ENCODE results near the gene PPP2R5E.

PPP2R5E gene

DNA sequence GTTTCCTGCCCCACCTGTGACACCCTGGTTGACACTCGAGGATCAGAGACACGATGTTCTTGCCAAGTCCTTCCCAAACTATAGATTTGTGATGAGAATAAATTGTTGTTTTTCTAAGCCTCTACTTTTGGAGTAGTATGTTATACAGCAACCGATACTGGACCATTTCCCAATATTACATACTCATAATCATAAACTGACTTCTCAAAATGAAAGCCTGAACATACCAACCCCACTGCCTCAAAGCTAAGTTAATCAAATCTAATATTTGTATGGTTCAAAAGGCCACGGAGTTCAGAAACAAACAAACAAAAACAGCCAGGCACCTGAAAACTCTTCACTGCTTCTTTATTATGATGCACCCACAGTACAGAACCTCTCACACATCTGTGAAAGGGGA, 172.1 kb downstream of the PPP2R5E start:
- no peak for DNase-seq

DNA sequence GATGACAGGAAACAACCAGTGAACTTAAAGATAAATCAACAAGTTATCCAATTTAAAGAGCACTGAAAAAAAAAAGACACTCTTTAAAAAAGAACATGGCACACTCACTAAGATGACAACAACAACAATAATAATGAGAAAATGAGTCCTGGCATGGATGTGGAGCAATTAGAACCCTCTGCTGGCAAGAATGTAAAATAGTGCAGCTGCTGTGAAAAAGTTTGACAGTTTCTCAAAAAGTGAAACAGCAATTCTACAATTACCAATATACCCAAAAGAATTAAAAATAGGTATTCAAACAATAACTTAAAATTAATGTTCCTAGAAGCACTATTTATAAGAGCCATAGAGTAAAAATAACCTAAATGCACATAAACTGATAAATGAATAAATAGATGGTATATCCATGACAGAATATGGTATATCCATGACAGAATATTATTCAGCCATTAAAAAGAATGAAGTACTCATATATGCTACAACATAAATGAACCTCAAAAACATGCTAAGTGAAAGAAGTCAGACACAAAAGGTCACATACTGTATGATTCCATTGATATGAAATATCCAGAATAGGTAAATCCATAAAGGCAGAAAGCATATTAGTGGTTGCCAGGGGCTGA, 175.3 kb downstream of the PPP2R5E start:
- DNase-seq, result no peak

DNA sequence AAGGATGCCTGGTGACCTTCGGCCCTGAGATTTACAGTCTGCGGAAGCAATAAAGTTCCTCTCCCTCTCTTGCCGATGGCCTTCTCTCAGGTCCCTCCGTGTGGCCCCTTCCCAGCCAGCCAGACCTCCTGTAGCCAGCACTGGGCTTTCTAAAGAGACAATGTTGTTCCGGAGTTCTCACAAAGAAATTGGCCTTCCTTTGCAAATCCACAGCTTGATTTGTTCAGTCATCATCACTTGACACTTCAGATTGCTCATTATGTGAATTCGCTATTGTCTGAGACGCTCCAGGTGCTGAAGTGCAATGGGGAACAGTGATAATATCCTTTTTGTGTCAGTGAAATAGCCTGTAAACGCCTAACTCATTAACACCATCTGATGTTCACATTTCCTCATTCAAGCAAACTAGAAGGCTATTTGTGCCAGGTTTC, 180.8 kb downstream of the PPP2R5E start:
- no peak for DNase-seq

DNA sequence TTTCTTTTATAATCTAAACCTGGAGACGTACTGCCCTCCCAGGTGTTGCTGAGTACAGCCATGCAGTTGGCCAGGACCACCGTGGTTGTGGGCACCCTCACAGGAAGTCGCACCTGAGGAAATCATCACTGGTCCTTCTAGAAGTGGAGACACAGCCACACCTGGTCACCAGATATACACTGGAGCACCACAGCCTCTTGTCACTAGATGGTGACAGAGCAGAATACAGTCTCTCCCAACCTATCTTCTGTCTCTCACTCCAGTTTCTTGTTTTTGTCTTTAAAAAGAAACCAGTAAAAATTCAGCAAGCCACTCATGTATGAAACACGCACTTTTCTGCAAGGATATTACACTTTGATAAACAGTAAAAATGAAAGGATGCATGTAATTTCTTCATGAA, 181.4 kb downstream of the PPP2R5E start:
- DNase-seq, result no peak

DNA sequence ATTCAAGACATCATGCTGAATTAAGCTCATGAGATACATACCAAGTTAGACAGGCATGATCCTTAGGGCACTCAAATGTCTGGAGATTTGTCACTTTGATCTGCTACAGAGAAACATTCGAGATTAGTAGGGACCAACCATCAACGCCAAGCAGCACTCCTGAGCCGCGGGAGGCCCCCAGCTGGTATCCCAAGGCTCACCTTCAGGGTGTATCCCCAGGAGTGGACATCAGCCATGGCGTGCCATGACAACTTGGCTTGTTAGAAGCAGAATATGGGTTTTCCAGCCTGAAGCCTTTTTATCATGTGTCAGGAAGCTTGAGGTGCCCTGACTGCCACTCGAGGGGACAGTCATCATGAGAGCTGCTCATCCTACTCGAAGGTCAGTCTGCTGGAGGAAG, 185.3 kb downstream of the PPP2R5E start:
- DNase-seq, result no peak

DNA sequence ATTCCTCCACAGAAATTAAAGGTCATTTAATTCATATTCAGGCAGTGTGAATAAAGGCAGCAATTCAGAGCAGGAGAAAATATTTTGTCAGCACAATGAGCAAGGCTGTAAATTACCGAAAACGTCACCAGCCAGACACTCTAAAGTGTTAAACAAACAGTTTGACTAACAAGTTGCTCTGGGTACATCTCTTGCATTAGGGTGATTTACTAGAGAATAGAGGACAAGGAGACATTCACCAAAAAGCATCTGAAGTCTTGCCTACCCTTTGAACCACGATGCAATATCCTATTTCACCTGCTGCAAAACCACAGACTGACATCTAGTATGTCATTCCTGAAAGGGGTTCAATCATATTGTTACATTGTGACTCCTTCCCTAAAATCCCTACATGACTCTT, 197.4 kb downstream of the PPP2R5E start:
- DNase-seq, result no peak

DNA sequence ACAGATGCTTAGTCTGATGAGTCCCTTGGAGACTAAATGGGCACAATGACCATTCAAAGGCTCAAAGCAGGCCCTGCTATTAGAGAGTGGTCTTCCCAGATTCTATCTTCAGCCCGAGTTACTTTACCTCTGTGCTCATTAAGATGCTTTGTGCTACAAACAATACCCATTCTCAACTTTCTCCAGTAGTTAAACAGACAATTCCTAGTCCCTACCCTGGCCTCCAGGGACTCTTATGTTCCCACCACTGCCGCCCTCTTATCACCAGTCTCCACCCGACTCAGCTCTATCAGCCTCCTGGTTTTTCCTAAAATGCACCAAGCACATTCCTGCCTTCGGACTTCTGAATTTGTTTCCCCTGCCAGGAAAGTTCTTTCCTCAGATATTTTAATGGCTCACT, 198.8 kb downstream of the PPP2R5E start:
- DNase-seq, result no peak

DNA sequence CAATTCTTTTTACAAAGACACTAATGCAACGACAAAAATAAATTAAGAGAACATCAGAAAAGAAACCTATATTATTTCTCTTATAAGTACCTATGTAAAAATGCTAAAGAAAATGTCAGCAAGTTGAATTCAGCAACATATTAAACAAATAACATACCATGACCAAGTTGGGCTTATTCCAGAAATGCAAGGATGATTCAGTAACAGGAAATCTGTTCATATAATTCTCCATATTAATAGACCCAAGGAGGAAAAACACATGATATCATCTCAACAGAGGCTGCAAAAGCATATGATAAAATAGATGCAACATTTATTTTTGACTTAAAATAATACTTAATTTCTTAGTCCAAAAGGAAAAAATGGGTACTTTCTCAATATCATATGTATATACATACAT, 199.3 kb downstream of the PPP2R5E start:
- DNase-seq, result no peak

DNA sequence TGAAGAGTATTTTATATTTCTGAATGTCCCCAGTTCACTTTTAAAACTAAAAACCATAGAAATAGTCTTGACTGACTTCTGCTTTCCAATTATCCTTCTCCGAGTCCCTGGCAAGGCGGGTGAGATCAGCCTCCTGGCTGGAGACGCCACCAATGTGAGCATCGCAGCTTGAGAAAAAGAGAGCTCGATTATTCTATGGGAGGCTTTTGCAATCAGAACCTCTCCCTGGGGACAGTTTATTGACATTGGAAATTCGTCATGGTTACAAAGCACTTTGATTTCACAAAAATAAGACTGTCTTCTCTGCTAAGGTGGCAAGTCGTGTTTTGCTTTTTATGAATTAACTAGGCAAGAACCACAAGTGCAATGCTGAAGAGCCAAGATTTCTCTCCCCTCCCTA, 200.8 kb downstream of the PPP2R5E start:
- DNase-seq, result no peak

DNA sequence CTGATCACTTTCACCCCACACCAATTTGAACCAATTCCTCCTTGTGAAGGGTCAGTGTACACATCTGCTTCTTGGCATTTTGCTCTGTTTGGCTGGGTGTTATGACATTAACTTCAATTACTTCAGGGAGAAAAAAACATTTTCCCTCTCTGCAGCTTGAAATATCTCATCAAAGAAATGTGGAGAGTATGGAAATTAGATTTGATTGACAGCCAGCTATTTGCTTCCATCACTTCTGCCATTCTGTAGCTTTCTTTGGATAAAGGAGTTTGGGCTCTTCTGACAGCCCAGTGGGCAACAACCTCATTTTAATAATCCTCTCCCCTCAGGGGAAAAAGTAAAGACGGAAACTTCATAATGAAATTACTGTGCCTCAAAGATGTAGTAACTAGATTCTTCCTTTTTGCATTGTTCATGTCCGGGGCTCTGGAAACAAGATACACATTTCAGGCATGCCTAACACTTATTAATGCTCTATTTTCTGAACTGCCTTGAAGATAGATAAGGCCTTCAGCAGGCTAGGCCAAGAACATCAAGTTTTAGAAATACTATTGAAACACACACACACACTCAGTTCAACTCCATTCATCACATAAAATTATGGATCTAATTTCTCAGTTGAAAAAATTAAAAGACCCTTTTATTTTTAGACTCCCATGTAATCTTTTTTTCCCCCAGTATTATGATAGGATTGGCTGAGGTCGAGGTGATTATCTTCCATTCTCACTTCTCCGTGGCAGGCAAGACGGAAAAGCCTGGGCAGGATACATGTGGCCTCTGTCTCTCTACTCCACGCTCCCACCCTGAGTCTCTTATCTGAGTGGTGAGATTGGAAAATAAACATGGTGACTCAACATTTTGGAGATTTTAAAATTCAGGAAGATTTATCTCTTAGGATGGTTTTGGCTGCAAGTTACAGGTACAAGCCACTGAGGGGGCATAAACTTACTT, 214.1 kb downstream of the PPP2R5E start:
- no peak for DNase-seq

DNA sequence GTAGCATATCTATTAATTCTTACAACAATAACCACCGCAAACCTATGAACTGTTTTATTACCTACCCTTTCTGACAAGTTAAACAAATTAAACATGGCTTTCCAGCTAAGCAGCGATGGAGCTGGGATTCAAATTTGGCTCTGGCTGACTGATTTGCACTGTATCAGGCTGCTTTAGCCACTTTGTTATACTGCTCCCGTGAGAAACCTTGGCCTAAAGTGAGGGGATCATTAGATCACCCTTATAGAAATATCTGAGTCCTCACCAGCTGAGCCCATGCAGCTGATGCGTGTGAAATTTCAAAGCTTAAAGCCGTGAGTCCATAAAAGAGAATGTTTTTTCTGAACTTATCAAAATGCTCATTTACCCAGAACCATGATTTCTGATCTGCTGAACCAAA, 216.3 kb downstream of the PPP2R5E start:
- DNase-seq, result no peak

DNA sequence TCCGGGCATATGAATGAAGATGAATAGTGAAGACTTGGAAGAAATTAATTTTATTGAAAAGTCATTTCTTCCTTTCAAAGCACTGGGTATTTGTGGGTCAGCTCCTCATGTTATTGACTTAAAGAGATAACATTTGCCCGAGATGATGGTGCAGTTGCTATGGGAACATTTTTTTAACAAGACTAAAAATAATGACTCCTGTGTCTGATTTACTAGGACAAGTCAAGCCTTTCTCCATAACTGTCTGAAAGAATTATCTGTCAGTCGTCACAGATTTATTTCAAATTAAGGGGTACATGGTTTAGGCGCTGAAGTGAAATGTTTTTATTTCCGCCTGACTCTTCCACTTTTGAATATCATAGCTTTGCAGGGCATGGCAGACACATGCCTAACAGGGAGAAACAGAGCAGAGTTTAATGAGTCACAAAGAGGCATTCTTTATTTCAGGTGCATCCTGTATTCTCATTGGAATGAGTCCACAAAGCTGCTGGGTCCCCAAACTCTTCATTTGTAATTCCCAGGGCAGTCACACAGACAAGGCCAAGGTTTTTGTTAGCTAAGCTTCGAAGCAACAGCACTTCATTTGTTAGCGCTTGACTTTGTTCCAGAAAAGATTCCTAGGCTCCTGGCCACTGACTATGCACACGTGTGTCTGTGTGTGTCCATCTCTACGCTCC, 220.1 kb downstream of the PPP2R5E start:
- no peak for DNase-seq

DNA sequence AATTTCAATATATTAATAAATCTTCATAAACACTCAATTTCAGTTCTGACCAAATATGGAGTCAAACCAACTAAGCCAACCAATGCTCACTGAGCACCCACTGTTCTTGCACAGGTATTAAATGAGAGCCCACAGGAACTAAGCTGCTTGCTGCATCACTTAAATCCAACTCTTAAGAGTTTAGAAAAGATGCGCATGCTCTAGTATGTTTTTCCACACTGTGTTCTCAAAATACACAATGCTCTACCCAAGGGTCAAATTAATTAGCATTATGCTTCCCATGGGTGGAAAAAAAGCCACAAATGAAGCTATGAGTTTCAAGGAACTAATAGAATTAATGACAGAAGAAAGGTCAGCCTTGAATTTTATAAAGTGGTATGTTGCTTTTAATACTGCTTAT, 220.7 kb downstream of the PPP2R5E start:
- DNase-seq, result no peak

All from T-helper 2 cell (primary cell).